ENCODE measurements around the gene BTG4. TPM values are rescaled to one million over a fixed set of nuclear protein-coding genes. Genes with fewer than 3 reads are reported as not detected.

Gene BTG4
- total and polyA plus RNA-seq, 2 of the 8 experiments (the other 6 are each of a cell fraction or from before 2014, with no cell fraction given): 0.06 TPM; not detected in 1

- TF ChIP-seq SRF (IDR thresholded peaks at IDR 0.05; ENCODE audit: low read depth, low read length) (no peak), NANOG (IDR thresholded peaks at IDR 0.05; ENCODE audit: insufficient read depth, low read depth, low read length, poor library complexity, severe bottlenecking) (no peak)
These were observed 64.3 kb downstream of the BTG4 start (continued) for GRCh38 chr11:111447931-111448330.

Data from H1 (cell line).